Liver (tissue), 9 donors: ENCODE measurements around the gene HDAC3. TPM values are rescaled to one million over a fixed set of nuclear protein-coding genes. Genes with fewer than 3 reads are reported as not detected.

Experiments used
- DNase-seq: peaks from one replicate; pipeline ENCODE4 v3.0.0-alpha.2; 2017; ENCODE audit warnings: low spot score
- H3K27ac ChIP-seq, 2 donors: one replicate each; pipeline ENCODE4 v1.7.0; 2013; ENCODE audit warnings: inconsistent platforms in 2 of 2, low read length in 2 of 2, control low read depth in 1 of 2, low read depth in 1 of 2, mild to moderate bottlenecking in 1 of 2
- H3K27me3 ChIP-seq, 4 donors: one replicate each; pipeline versions ENCODE4 v1.6.1 to v1.7.0; 2013; ENCODE audit warnings: low read length in 3 of 4, inconsistent platforms in 1 of 4, mild to moderate bottlenecking in 1 of 4, moderate library complexity in 1 of 4; ENCODE audit not compliant: control insufficient read depth in 4 of 4, insufficient read depth in 4 of 4
- H3K36me3 ChIP-seq, 4 donors: one replicate each; pipeline versions ENCODE4 v1.6.1 to v1.7.0; 2013; ENCODE audit warnings: low read length in 3 of 4, mild to moderate bottlenecking in 3 of 4, low read depth in 1 of 4, moderate library complexity in 1 of 4; ENCODE audit not compliant: control insufficient read depth in 4 of 4, insufficient read depth in 3 of 4
- H3K4me1 ChIP-seq, 4 donors: one replicate each; pipeline versions ENCODE4 v1.6.1 to v1.7.0; 2013; ENCODE audit warnings: low read length in 3 of 4, mild to moderate bottlenecking in 3 of 4, moderate library complexity in 1 of 4; ENCODE audit not compliant: control insufficient read depth in 4 of 4, insufficient read depth in 4 of 4
- H3K4me3 ChIP-seq, 3 donors: one replicate each; pipeline versions ENCODE4 v1.6.1 to v1.7.0; 2013; ENCODE audit warnings: low read length in 3 of 3, control low read depth in 1 of 3, low read depth in 1 of 3, mild to moderate bottlenecking in 1 of 3
- H3K9ac ChIP-seq, 2 donors: one replicate each; pipeline ENCODE4 v1.7.0; 2013; ENCODE audit warnings: low read length in 2 of 2, mild to moderate bottlenecking in 2 of 2, moderate library complexity in 2 of 2, control low read depth in 1 of 2, low read depth in 1 of 2
- H3K9me3 ChIP-seq, 4 donors: one replicate each; pipeline versions ENCODE4 v1.6.1 to v1.7.0; 2013; ENCODE audit warnings: low read length in 3 of 4; ENCODE audit not compliant: control insufficient read depth in 4 of 4
- EGR1 ChIP-seq, 2 donors: IDR thresholded peaks; 2 replicates each; pipeline ENCODE4 v1.6.1; 2016 to 2018; ENCODE audit warnings: antibody characterized with exemption in 2 of 2, low read depth in 2 of 2
- FOXA1 ChIP-seq: IDR thresholded peaks from 2 replicates; pipeline ENCODE4 v1.6.1; 2016; ENCODE audit warnings: antibody characterized with exemption
- FOXA2 ChIP-seq: IDR thresholded peaks from 2 replicates; pipeline ENCODE4 v1.6.1; 2016; ENCODE audit warnings: antibody characterized with exemption
- GABPA ChIP-seq, 2 donors: IDR thresholded peaks in 1 of 2; conservative IDR thresholded peaks in 1 of 2; 2 replicates each; pipeline ENCODE4 v1.6.1; 2016; ENCODE audit warnings: antibody characterized with exemption in 2 of 2, mild to moderate bottlenecking in 1 of 2, moderate library complexity in 1 of 2
- HNF4A ChIP-seq, 2 donors: conservative IDR thresholded peaks; 2 replicates each; pipeline ENCODE4 v1.6.1; 2016; ENCODE audit warnings: antibody characterized with exemption in 2 of 2, mild to moderate bottlenecking in 2 of 2
- HNF4G ChIP-seq: IDR thresholded peaks from 2 replicates; pipeline ENCODE4 v1.6.1; 2016; ENCODE audit warnings: antibody characterized with exemption
- JUND ChIP-seq, 2 donors: IDR thresholded peaks; 2 replicates each; pipeline ENCODE4 v1.6.1; 2016; ENCODE audit warnings: antibody characterized with exemption in 2 of 2
- NR2F2 ChIP-seq: IDR thresholded peaks from 2 replicates; pipeline ENCODE4 v1.6.1; 2016; ENCODE audit warnings: antibody characterized with exemption
- RAD21 ChIP-seq, 2 donors: IDR thresholded peaks; 2 replicates each; pipeline ENCODE4 v1.6.1; 2016; ENCODE audit warnings: antibody characterized with exemption in 2 of 2, mild to moderate bottlenecking in 2 of 2
- RXRA ChIP-seq, 2 donors: IDR thresholded peaks; 2 replicates each; pipeline ENCODE4 v1.6.1; 2017 to 2018; ENCODE audit warnings: antibody characterized with exemption in 2 of 2, mild to moderate bottlenecking in 1 of 2
- SP1 ChIP-seq: IDR thresholded peaks from 2 replicates; pipeline ENCODE4 v1.6.1; 2018; ENCODE audit warnings: antibody characterized with exemption, mild to moderate bottlenecking
- TAF1 ChIP-seq: conservative IDR thresholded peaks from 2 replicates; pipeline ENCODE4 v1.6.1; 2016; ENCODE audit warnings: antibody characterized with exemption, mild to moderate bottlenecking
- YY1 ChIP-seq: IDR thresholded peaks from 2 replicates; pipeline ENCODE4 v1.6.1; 2016; ENCODE audit warnings: antibody characterized with exemption, mild to moderate bottlenecking
- WGBS: extraction: QIAGEN DNeasy Blood & Tissue Kit; methylation state at CpG from one replicate; pipeline ENCODE4 v1.1.7; 2013; 5-methylcytosine and 5-hydroxymethylcytosine counted together
- polyA plus RNA-seq, 2 donors: library from polyadenylated mRNA; stranded (reverse) in 1 of 2; unstranded in 1 of 2; fragments of 200-250 nt in 1 of 2; fragments of >200 nt in 1 of 2; fragmentation: Nextera tagmentation in 1 of 2; extraction: Ambion mirVana in 1 of 2; gene quantifications; one replicate each; pipeline versions ENCODE4 v1.2.1 to v1.2.3, GENCODE V29; 2013 to 2015
- total RNA-seq, 2 donors: library from RNA; depleted of rRNA; stranded (reverse); fragments of >200 nt; gene quantifications; one replicate each; pipeline ENCODE4 v1.2.3, GENCODE V29; 2014
- TF ChIP-seq, protein P1 (sequence below): IDR thresholded peaks from 2 replicates; pipeline ENCODE4 v1.6.1; 2016; ENCODE audit warnings: antibody characterized with exemption
- TF ChIP-seq, protein P2 (sequence below): IDR thresholded peaks from 2 replicates; pipeline ENCODE4 v1.6.1; 2016; ENCODE audit warnings: antibody characterized with exemption
- TF ChIP-seq, protein P3 (sequence below): IDR thresholded peaks from 2 replicates; pipeline ENCODE4 v1.6.1; 2016; ENCODE audit warnings: antibody characterized with exemption
- TF ChIP-seq, protein P4 (sequence below): fragments of 150-350 bp; IDR thresholded peaks from 2 replicates; pipeline ENCODE4 v1.5.1; 2017; ENCODE audit warnings: improper control_type of control experiment, low read depth, low read length; ENCODE audit not compliant: missing input control
- TF ChIP-seq, protein P5 (sequence below): IDR thresholded peaks from 2 replicates; pipeline ENCODE4 v1.6.1; 2016; ENCODE audit warnings: antibody characterized with exemption, mild to moderate bottlenecking
- donor health status: healthy.
- donor health status: healthy.
- donor health status: healthy.
- donor health status: healthy.
- donor health status: healthy.

HDAC3 gene
- total and polyA plus RNA-seq, 4 donors, result 20.1 to 45.3 (median 35.1) TPM

DNA sequence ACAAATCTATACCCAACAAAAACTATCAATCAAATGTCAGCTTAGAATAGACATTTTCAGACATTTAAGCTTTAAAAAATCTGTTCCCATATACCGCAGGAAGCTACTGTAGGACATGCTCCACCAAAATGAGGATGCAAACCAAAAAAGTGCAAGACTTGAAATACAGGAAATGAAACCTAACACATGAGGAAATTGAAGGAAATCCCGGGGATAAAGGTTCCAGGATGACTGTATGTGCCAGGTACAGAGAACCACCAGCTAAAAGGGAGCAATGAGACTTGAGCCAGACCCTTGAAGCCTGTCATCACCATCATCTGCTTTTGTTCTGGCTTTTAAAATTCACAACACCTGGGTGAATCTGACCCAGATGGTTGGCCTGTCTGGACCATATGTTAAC lies 39.3 kb downstream of the HDAC3 start:
- TF ChIP-seq, protein P1, sequence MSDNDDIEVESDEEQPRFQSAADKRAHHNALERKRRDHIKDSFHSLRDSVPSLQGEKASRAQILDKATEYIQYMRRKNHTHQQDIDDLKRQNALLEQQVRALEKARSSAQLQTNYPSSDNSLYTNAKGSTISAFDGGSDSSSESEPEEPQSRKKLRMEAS, result no peak
- TF ChIP-seq JUND (IDR thresholded peaks at IDR 0.05) (no peak), GABPA (IDR thresholded peaks at IDR 0.05 in 1 of 2, conservative IDR thresholded peaks at IDR 0.05 in 1 of 2) (no peak), HNF4G (no peak), FOXA1 (no peak), TAF1 (no peak), FOXA2 (no peak), RAD21 (IDR thresholded peaks at IDR 0.05) (no peak), NR2F2 (no peak), EGR1 (IDR thresholded peaks at IDR 0.05; ENCODE audit: low read depth in 2 of 2) (no peak), RXRA (IDR thresholded peaks at IDR 0.05) (no peak)
- TF ChIP-seq, protein P2, sequence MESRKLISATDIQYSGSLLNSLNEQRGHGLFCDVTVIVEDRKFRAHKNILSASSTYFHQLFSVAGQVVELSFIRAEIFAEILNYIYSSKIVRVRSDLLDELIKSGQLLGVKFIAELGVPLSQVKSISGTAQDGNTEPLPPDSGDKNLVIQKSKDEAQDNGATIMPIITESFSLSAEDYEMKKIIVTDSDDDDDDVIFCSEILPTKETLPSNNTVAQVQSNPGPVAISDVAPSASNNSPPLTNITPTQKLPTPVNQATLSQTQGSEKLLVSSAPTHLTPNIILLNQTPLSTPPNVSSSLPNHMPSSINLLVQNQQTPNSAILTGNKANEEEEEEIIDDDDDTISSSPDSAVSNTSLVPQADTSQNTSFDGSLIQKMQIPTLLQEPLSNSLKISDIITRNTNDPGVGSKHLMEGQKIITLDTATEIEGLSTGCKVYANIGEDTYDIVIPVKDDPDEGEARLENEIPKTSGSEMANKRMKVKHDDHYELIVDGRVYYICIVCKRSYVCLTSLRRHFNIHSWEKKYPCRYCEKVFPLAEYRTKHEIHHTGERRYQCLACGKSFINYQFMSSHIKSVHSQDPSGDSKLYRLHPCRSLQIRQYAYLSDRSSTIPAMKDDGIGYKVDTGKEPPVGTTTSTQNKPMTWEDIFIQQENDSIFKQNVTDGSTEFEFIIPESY, result no peak
- TF ChIP-seq, protein P3, sequence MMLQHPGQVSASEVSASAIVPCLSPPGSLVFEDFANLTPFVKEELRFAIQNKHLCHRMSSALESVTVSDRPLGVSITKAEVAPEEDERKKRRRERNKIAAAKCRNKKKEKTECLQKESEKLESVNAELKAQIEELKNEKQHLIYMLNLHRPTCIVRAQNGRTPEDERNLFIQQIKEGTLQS, result no peak
- TF ChIP-seq, protein P4, sequence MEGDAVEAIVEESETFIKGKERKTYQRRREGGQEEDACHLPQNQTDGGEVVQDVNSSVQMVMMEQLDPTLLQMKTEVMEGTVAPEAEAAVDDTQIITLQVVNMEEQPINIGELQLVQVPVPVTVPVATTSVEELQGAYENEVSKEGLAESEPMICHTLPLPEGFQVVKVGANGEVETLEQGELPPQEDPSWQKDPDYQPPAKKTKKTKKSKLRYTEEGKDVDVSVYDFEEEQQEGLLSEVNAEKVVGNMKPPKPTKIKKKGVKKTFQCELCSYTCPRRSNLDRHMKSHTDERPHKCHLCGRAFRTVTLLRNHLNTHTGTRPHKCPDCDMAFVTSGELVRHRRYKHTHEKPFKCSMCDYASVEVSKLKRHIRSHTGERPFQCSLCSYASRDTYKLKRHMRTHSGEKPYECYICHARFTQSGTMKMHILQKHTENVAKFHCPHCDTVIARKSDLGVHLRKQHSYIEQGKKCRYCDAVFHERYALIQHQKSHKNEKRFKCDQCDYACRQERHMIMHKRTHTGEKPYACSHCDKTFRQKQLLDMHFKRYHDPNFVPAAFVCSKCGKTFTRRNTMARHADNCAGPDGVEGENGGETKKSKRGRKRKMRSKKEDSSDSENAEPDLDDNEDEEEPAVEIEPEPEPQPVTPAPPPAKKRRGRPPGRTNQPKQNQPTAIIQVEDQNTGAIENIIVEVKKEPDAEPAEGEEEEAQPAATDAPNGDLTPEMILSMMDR, result no peak
- no peak overlapping the region for H3K4me3 ChIP-seq
- H3K9ac ChIP-seq, result no peak overlapping the region
- DNase-seq, result no peak
- H3K27ac ChIP-seq, result peak overlapping the region; percentile 5 to 13
- 64% methylated on average over 2 of the region's 2 CpGs for WGBS
- H3K36me3 ChIP-seq, result peaks cover 0 to 3% (median 0%) of the 10 kb centered on the region in 4 donors
- H3K27me3 ChIP-seq, result no peaks in the 10 kb centered on the region
- no peaks in the 10 kb centered on the region for H3K9me3 ChIP-seq
- peaks cover 0 to 37% (median 17%) of the 10 kb centered on the region in 4 donors for H3K4me1 ChIP-seq

DNA sequence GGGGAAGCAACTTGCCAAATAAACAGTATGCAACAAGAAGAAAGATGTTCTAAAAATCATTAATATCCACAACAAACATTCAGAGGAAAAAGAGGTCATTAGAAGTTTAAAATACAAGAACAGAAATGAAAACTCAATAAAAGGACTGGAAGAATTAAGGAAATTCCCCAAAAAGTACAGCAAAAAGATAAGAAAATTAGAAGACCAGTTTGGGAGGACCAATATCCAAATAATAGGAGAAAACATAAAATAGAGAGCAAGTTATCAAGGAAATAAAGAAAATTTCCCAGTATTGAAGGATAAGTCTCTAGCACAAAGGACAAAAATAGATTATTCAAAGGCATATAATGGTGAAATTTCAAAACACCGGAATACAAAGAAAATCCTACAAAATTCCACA lies 39.8 kb downstream of the HDAC3 start:
- Histone ChIP-seq H3K27ac (peak overlapping the region in 1 of 2 donors; percentile 28), H3K27me3 (no peaks in the 10 kb centered on the region), H3K9me3 (no peaks in the 10 kb centered on the region), H3K4me1 (peaks cover 0 to 39% (median 20%) of the 10 kb centered on the region in 4 donors), H3K4me3 (no peak overlapping the region), H3K36me3 (peaks cover 0 to 3% (median 0%) of the 10 kb centered on the region in 4 donors), H3K9ac (no peak overlapping the region)
- TF ChIP-seq HNF4A (conservative IDR thresholded peaks at IDR 0.05), result no peak
- TF ChIP-seq RAD21 (IDR thresholded peaks at IDR 0.05), result no peak
- no peak for TF ChIP-seq FOXA2
- TF ChIP-seq, protein P4, result no peak
- TF ChIP-seq, protein P5, sequence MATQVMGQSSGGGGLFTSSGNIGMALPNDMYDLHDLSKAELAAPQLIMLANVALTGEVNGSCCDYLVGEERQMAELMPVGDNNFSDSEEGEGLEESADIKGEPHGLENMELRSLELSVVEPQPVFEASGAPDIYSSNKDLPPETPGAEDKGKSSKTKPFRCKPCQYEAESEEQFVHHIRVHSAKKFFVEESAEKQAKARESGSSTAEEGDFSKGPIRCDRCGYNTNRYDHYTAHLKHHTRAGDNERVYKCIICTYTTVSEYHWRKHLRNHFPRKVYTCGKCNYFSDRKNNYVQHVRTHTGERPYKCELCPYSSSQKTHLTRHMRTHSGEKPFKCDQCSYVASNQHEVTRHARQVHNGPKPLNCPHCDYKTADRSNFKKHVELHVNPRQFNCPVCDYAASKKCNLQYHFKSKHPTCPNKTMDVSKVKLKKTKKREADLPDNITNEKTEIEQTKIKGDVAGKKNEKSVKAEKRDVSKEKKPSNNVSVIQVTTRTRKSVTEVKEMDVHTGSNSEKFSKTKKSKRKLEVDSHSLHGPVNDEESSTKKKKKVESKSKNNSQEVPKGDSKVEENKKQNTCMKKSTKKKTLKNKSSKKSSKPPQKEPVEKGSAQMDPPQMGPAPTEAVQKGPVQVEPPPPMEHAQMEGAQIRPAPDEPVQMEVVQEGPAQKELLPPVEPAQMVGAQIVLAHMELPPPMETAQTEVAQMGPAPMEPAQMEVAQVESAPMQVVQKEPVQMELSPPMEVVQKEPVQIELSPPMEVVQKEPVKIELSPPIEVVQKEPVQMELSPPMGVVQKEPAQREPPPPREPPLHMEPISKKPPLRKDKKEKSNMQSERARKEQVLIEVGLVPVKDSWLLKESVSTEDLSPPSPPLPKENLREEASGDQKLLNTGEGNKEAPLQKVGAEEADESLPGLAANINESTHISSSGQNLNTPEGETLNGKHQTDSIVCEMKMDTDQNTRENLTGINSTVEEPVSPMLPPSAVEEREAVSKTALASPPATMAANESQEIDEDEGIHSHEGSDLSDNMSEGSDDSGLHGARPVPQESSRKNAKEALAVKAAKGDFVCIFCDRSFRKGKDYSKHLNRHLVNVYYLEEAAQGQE, result no peak
- no peak for TF ChIP-seq TAF1
- TF ChIP-seq, protein P3, result no peak
- no peak for TF ChIP-seq NR2F2
- TF ChIP-seq HNF4G, result no peak
- no peak for TF ChIP-seq FOXA1
- TF ChIP-seq JUND (IDR thresholded peaks at IDR 0.05), result no peak
- TF ChIP-seq RXRA (IDR thresholded peaks at IDR 0.05), result no peak
- TF ChIP-seq, protein P1, result no peak
- TF ChIP-seq EGR1 (IDR thresholded peaks at IDR 0.05; ENCODE audit: low read depth in 2 of 2), result no peak
- TF ChIP-seq, protein P2, result no peak
- TF ChIP-seq YY1, result no peak
- TF ChIP-seq SP1, result no peak
- no peak for TF ChIP-seq GABPA (IDR thresholded peaks at IDR 0.05 in 1 of 2, conservative IDR thresholded peaks at IDR 0.05 in 1 of 2)
- 97% methylated on average over 1 of the region's 1 CpG for WGBS
- DNase-seq, result no peak
